ENCODE results near the gene CPNE8.

- TF ChIP-seq CTCF (IDR thresholded peaks at IDR 0.05) (no peak), POLR2AphosphoS5 (IDR thresholded peaks at IDR 0.05) (peak; percentile 64), POLR2A (IDR thresholded peaks at IDR 0.05) (no peak)
Observed at GRCh38 chr12:38904537-38905479, 583 bp downstream of the CPNE8 start.

Data from prostate gland (tissue), 2 donors.